DMS53 treated with DMSO at 0.1 percent for 48 hours (cell line): ENCODE data around the gene YWHAG.
A peak's percentile ranks its signal among the peaks of the same experiment; 100 is the strongest.
"Not testable (repeated sequence)": the region's sequence is repeated elsewhere in the genome, so short reads cannot be mapped to it uniquely, and the experiment has no call there.

ENCODE experiments used
- DNase-seq: peaks from one replicate; lab custom pipeline; 2025; ENCODE audit not compliant: unreplicated experiment; lab: John Stamatoyannopoulos, UW

Gene YWHAG

GRCh38 chr7:76358481-76359110, at the start of gene YWHAG:
Gene YWHAG (minus strand): TSS chr7:76358991. CDS start chr7:76358808, 183 bp downstream.
- DNase-seq: peak; percentile 85

GRCh38 chr7:76408121-76408560, 49.4 kb upstream of the YWHAG start:
- no peak for DNase-seq

GRCh38 chr7:76407718-76408117, 48.9 kb upstream of the YWHAG start:
- no peak for DNase-seq

- DNase-seq: no peak
Observed at GRCh38 chr7:76405738-76406137, 46.9 kb upstream of the YWHAG start.

- DNase-seq: no peak
Observed at GRCh38 chr7:76403780-76404494, 45.1 kb upstream of the YWHAG start.

GRCh38 chr7:76403097-76403496, 44.3 kb upstream of the YWHAG start:
- DNase-seq: not testable (repeated sequence)

- no peak for DNase-seq
Observed at GRCh38 chr7:76400248-76400647, 41.5 kb upstream of the YWHAG start.

- DNase-seq: peak; percentile 67
Observed at GRCh38 chr7:76397409-76398183, 38.8 kb upstream of the YWHAG start.

- DNase-seq: no peak
Observed at GRCh38 chr7:76396864-76397263, 38.1 kb upstream of the YWHAG start.

- no peak for DNase-seq
Observed at GRCh38 chr7:76395965-76396726, 37.4 kb upstream of the YWHAG start.

- DNase-seq: not testable (repeated sequence)
Observed at GRCh38 chr7:76395605-76395964, 36.8 kb upstream of the YWHAG start.

- DNase-seq: no peak
Observed at GRCh38 chr7:76394957-76395356, 36.2 kb upstream of the YWHAG start.

GRCh38 chr7:76393116-76394031, 34.6 kb upstream of the YWHAG start:
- peak; percentile 93 for DNase-seq

GRCh38 chr7:76392531-76393115, 33.8 kb upstream of the YWHAG start:
- no peak for DNase-seq

GRCh38 chr7:76390092-76390491, 31.3 kb upstream of the YWHAG start:
- no peak for DNase-seq

GRCh38 chr7:76387789-76388188, 29.0 kb upstream of the YWHAG start:
- DNase-seq: not testable (repeated sequence)

- no peak for DNase-seq
Observed at GRCh38 chr7:76386691-76387260, 28.0 kb upstream of the YWHAG start.

GRCh38 chr7:76383089-76383944, 24.5 kb upstream of the YWHAG start:
- no peak for DNase-seq
